ENCODE measurements around the gene LRRK1.

LRRK1 gene

DNA sequence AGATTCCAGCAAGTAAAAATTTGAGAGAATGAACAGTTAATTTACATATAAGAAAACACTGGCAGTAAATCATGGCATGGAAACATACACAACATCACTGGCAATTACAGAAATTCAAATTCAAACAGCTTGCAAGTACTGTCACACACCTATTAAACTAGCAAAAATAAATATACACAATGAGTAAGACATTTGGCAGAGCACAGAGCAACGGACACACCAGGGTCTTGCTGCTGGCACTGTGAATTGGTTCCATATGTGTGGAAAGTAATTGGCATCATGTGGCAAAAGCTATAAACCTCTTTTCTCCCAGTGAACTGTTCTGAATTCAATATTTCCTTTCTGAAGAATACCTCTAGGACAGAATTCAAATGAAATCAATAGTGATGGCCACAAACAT, 78.3 kb downstream of the LRRK1 start:
- TF ChIP-seq CTCF (IDR thresholded peaks at IDR 0.05; ENCODE audit: low read depth, low read length, poor library complexity, severe bottlenecking) (no peak), EZH2phosphoT487 (IDR thresholded peaks at IDR 0.05; ENCODE audit: borderline replicate concordance, low read length) (no peak)
- Histone ChIP-seq H3K79me2 (ENCODE audit: control insufficient read depth, low read length) (peaks cover 29% of the 10 kb centered on the region), H3K4me3 (ENCODE audit: low read length) (no peak overlapping the region), H3K4me2 (ENCODE audit: low read length) (no peak overlapping the region), H3K9me2 (replicated peaks; ENCODE audit: control insufficient read depth, low read length) (no peaks in the 10 kb centered on the region), H3F3A (ENCODE audit: control insufficient read depth, insufficient read depth) (peaks cover 10% of the 10 kb centered on the region), H3K9me3 (ENCODE audit: control insufficient read depth, insufficient read depth, low read length) (no peaks in the 10 kb centered on the region), H3K4me1 (ENCODE audit: control insufficient read depth, low read length) (peaks cover 10% of the 10 kb centered on the region), H3K27ac (ENCODE audit: low read depth, low read length) (no peak overlapping the region), H3K27me3 (ENCODE audit: control insufficient read depth, low read length) (no peaks in the 10 kb centered on the region), H3K36me3 (ENCODE audit: control insufficient read depth, low read length) (peaks cover 92% of the 10 kb centered on the region), H4K20me1 (ENCODE audit: control insufficient read depth, insufficient read depth, low read depth, low read length) (no peaks in the 10 kb centered on the region)

GRCh38 chr15:100998630-100999029, 79.5 kb downstream of the LRRK1 start:
- no peak overlapping the region for H3K4me2 ChIP-seq (ENCODE audit: low read length)
- H3K9me3 ChIP-seq (ENCODE audit: control insufficient read depth, insufficient read depth, low read length) = no peaks in the 10 kb centered on the region
- H3F3A ChIP-seq (ENCODE audit: control insufficient read depth, insufficient read depth) = peaks cover 12% of the 10 kb centered on the region
- H3K4me1 ChIP-seq (ENCODE audit: control insufficient read depth, low read length) = peaks cover 10% of the 10 kb centered on the region
- H3K4me3 ChIP-seq (ENCODE audit: low read length) = no peak overlapping the region
- TF ChIP-seq EZH2phosphoT487 (IDR thresholded peaks at IDR 0.05; ENCODE audit: borderline replicate concordance, low read length) (no peak), CTCF (IDR thresholded peaks at IDR 0.05; ENCODE audit: low read depth, low read length, poor library complexity, severe bottlenecking) (no peak)
- no peaks in the 10 kb centered on the region for H4K20me1 ChIP-seq (ENCODE audit: control insufficient read depth, insufficient read depth, low read depth, low read length)
- no peaks in the 10 kb centered on the region for H3K9me2 ChIP-seq (replicated peaks; ENCODE audit: control insufficient read depth, low read length)
- peaks cover 89% of the 10 kb centered on the region for H3K36me3 ChIP-seq (ENCODE audit: control insufficient read depth, low read length)
- H3K27me3 ChIP-seq (ENCODE audit: control insufficient read depth, low read length) = no peaks in the 10 kb centered on the region
- H3K79me2 ChIP-seq (ENCODE audit: control insufficient read depth, low read length) = peaks cover 23% of the 10 kb centered on the region
- no peak overlapping the region for H3K27ac ChIP-seq (ENCODE audit: low read depth, low read length)

DNA sequence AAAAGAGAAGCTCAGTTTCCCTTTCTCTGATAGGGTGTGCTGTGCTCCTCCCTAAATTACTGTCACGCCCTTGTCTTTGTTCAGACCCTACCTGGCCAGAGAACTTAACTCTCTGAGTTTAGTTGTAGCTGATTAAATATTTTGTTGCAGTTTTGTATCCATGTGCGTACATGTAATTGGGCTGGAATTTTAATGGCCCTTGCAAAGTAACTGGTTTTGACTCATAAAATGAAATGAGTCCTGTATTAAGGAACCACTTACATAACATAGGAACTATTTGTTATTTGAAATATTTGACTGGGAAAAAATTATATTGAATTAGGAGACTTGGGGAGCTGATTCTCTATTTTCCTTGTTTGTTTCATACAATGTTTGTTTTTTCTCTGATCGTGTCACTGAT, 80.2 kb downstream of the LRRK1 start:
- Histone ChIP-seq H3K79me2 (ENCODE audit: control insufficient read depth, low read length) (peaks cover 17% of the 10 kb centered on the region), H4K20me1 (ENCODE audit: control insufficient read depth, insufficient read depth, low read depth, low read length) (no peaks in the 10 kb centered on the region), H3K4me2 (ENCODE audit: low read length) (no peak overlapping the region), H3K27me3 (ENCODE audit: control insufficient read depth, low read length) (no peaks in the 10 kb centered on the region), H3K4me3 (ENCODE audit: low read length) (no peak overlapping the region), H3K4me1 (ENCODE audit: control insufficient read depth, low read length) (peaks cover 10% of the 10 kb centered on the region), H3K36me3 (ENCODE audit: control insufficient read depth, low read length) (peaks cover 89% of the 10 kb centered on the region), H3K9me2 (replicated peaks; ENCODE audit: control insufficient read depth, low read length) (no peaks in the 10 kb centered on the region), H3F3A (ENCODE audit: control insufficient read depth, insufficient read depth) (peaks cover 12% of the 10 kb centered on the region), H3K9me3 (ENCODE audit: control insufficient read depth, insufficient read depth, low read length) (no peaks in the 10 kb centered on the region), H3K27ac (ENCODE audit: low read depth, low read length) (no peak overlapping the region)
- TF ChIP-seq EZH2phosphoT487 (IDR thresholded peaks at IDR 0.05; ENCODE audit: borderline replicate concordance, low read length) (no peak), CTCF (IDR thresholded peaks at IDR 0.05; ENCODE audit: low read depth, low read length, poor library complexity, severe bottlenecking) (no peak)

GRCh38 chr15:101000271-101000681, 81.1 kb downstream of the LRRK1 start:
- no peak overlapping the region for H3K27ac ChIP-seq (ENCODE audit: low read depth, low read length)
- H4K20me1 ChIP-seq (ENCODE audit: control insufficient read depth, insufficient read depth, low read depth, low read length) = no peaks in the 10 kb centered on the region
- peaks cover 20% of the 10 kb centered on the region for H3F3A ChIP-seq (ENCODE audit: control insufficient read depth, insufficient read depth)
- H3K36me3 ChIP-seq (ENCODE audit: control insufficient read depth, low read length) = peaks cover 89% of the 10 kb centered on the region
- H3K4me2 ChIP-seq (ENCODE audit: low read length) = no peak overlapping the region
- no peak overlapping the region for H3K4me3 ChIP-seq (ENCODE audit: low read length)
- H3K79me2 ChIP-seq (ENCODE audit: control insufficient read depth, low read length) = peaks cover 14% of the 10 kb centered on the region
- no peaks in the 10 kb centered on the region for H3K27me3 ChIP-seq (ENCODE audit: control insufficient read depth, low read length)
- no peaks in the 10 kb centered on the region for H3K9me2 ChIP-seq (replicated peaks; ENCODE audit: control insufficient read depth, low read length)
- H3K4me1 ChIP-seq (ENCODE audit: control insufficient read depth, low read length) = peaks cover 10% of the 10 kb centered on the region
- TF ChIP-seq CTCF (IDR thresholded peaks at IDR 0.05; ENCODE audit: low read depth, low read length, poor library complexity, severe bottlenecking) (no peak), EZH2phosphoT487 (IDR thresholded peaks at IDR 0.05; ENCODE audit: borderline replicate concordance, low read length) (no peak)
- no peaks in the 10 kb centered on the region for H3K9me3 ChIP-seq (ENCODE audit: control insufficient read depth, insufficient read depth, low read length)

All from DOHH2 (cell line).